Stomach (tissue), 9 donors: ENCODE measurements around the gene CDKN2AIPNL. TPM values are rescaled to one million over a fixed set of nuclear protein-coding genes. Genes with fewer than 3 reads are reported as not detected.

ENCODE experiments used
- DNase-seq, 2 donors: peaks; one replicate each; pipeline versions ENCODE4 v3.0.0 to v3.0.0-alpha.2; 2013 to 2019
- H3K27ac ChIP-seq, 5 donors: fragments of 200-600 bp in 4 of 5; sonication (generic) in 4 of 5; one replicate each; pipeline ENCODE4 v1.5.1; 2013 to 2019; ENCODE audit warnings: mild to moderate bottlenecking in 1 of 5, moderate library complexity in 1 of 5
- H3K27me3 ChIP-seq, 3 donors: fragments of 200-600 bp; sonication (generic); one replicate each; pipeline ENCODE4 v1.5.1; 2017 to 2019; ENCODE audit warnings: mixed run types in 1 of 3
- H3K36me3 ChIP-seq, 4 donors: fragments of 200-600 bp; sonication (generic); 1 replicate in 3 of 4; 2 replicates in 1 of 4; pipeline ENCODE4 v1.5.1; 2016 to 2019
- H3K4me1 ChIP-seq, 4 donors: fragments of 200-600 bp; sonication (generic); one replicate each; pipeline ENCODE4 v1.5.1; 2016 to 2019
- H3K4me3 ChIP-seq, 4 donors: fragments of 200-600 bp; sonication (generic) in 3 of 4; one replicate each; pipeline ENCODE4 v1.5.1; 2016 to 2019; ENCODE audit warnings: mild to moderate bottlenecking in 1 of 4
- H3K9me3 ChIP-seq, 4 donors: fragments of 200-600 bp; sonication (generic); one replicate each; pipeline ENCODE4 v1.5.1; 2016 to 2019
- CTCF ChIP-seq, 7 experiments: fragments of 450-650 bp in 4 of 7; fragments of 200-600 bp in 3 of 7; sonication (generic) in 3 of 7; IDR thresholded peaks; one replicate each; pipeline ENCODE4 v1.5.1; 2016 to 2019; ENCODE audit warnings: antibody characterized with exemption in 7 of 7, control low read depth in 2 of 7, mild to moderate bottlenecking in 1 of 7
- EP300 ChIP-seq: sonication (generic); formaldehyde crosslinking; IDR thresholded peaks from one replicate; pipeline ENCODE4 v1.6.1; 2017; ENCODE audit warnings: antibody characterized with exemption
- POLR2A ChIP-seq, 4 donors: fragments of 450-650 bp; IDR thresholded peaks; one replicate each; pipeline ENCODE4 v1.6.1; 2016; ENCODE audit warnings: antibody characterized with exemption in 4 of 4, control low read depth in 2 of 4, mild to moderate bottlenecking in 1 of 4, moderate library complexity in 1 of 4
- POLR2AphosphoS5 ChIP-seq, 3 donors: sonication (generic); formaldehyde crosslinking; IDR thresholded peaks; one replicate each; pipeline ENCODE4 v1.6.1; 2016; ENCODE audit warnings: antibody characterized with exemption in 3 of 3
- WGBS, 5 donors: extraction: QIAGEN DNeasy Blood & Tissue Kit in 3 of 5; methylation state at CpG; one replicate each; pipeline versions ENCODE4 v1.1.5 to v1.1.7; 2013 to 2018; 5-methylcytosine and 5-hydroxymethylcytosine counted together
- intact Hi-C: fragments of 100-400 bp; cut with DNase I; formaldehyde crosslinking; loops from one replicate; pipeline ENCODE4 v1.15.1; 2023; ENCODE audit warnings: low total_unique reads
- polyA plus RNA-seq, 3 donors: library from polyadenylated mRNA; stranded (reverse); fragments of 200-250 nt; gene quantifications; one replicate each; pipeline ENCODE4 v1.2.3, GENCODE V29; 2013
- total RNA-seq, 5 donors: library from RNA; depleted of rRNA; stranded (reverse); fragments of >200 nt; gene quantifications; one replicate each; pipeline versions ENCODE4 v1.1.0 to v1.2.3, GENCODE V29; 2014 to 2016
- donor health status: healthy with polysubstance abuse.
- donor health status: Bipolar disorder and iron deficiency.
- donor health status: healthy.

CDKN2AIPNL gene
- total and polyA plus RNA-seq, 8 donors, result 2.0 to 49.7 (median 30.3) TPM

GRCh38 chr5:134370871-134371833, 40.5 kb downstream of the CDKN2AIPNL start, which contains the start of gene UBE2B:
Gene UBE2B, plus strand, starts transcription at chr5:134371569. Its CDS starts 27 bp downstream, at chr5:134371596.
- 0 to 1% (median 0%) methylated on average over 32 to 74 of the region's 74 CpGs for WGBS, 5 donors
- intact Hi-C loops, result no loop called here

GRCh38 chr5:134370311-134370870, 41.3 kb downstream of the CDKN2AIPNL start:
- intact Hi-C loops, result no loop called here
- H3K36me3 ChIP-seq, result peaks cover 0 to 12% (median 7%) of the 10 kb centered on the region in 4 donors
- H3K4me1 ChIP-seq, result peaks cover 26 to 65% (median 47%) of the 10 kb centered on the region in 4 donors
- no peaks in the 10 kb centered on the region for H3K9me3 ChIP-seq
- H3K27me3 ChIP-seq, result no peaks in the 10 kb centered on the region
- WGBS, 5 donors, result 20 to 33% (median 23%) methylated on average over 5 of the region's 5 CpGs
- no peak for DNase-seq
- H3K4me3 ChIP-seq, result peak overlapping the region; percentile 73 to 98 (median 86)
- no peak for TF ChIP-seq POLR2AphosphoS5 (IDR thresholded peaks at IDR 0.05)
- no peak for TF ChIP-seq CTCF (IDR thresholded peaks at IDR 0.05)
- TF ChIP-seq EP300, result no peak
- no peak for TF ChIP-seq POLR2A (IDR thresholded peaks at IDR 0.05)
- peak overlapping the region; percentile 97 to 100 (median 99) for H3K27ac ChIP-seq

More at GRCh38 chr5:134370871-134371833, 40.5 kb downstream of the CDKN2AIPNL start, which contains the start of gene UBE2B:
- H3K4me3 ChIP-seq, result peak within 1 kb of the TSS; percentile 73 to 98 (median 86)
- TF ChIP-seq POLR2A (IDR thresholded peaks at IDR 0.05) (peak in 2 of 4 donors; percentile 47 to 57), CTCF (IDR thresholded peaks at IDR 0.05) (no peak), POLR2AphosphoS5 (IDR thresholded peaks at IDR 0.05) (peak; percentile 93 to 99 (median 96)), EP300 (peak; percentile 37)
- DNase-seq, result peak; percentile 98 to 100
- peaks cover 0 to 17% (median 12%) of the 10 kb centered on the region in 4 donors for H3K36me3 ChIP-seq
- no peaks in the 10 kb centered on the region for H3K9me3 ChIP-seq
- peak within 1 kb of the TSS; percentile 97 to 100 (median 99) for H3K27ac ChIP-seq
- H3K4me1 ChIP-seq, result peaks cover 26 to 62% (median 44%) of the 10 kb centered on the region in 4 donors
- no peaks in the 10 kb centered on the region for H3K27me3 ChIP-seq

GRCh38 chr5:134365604-134366003, 46.1 kb downstream of the CDKN2AIPNL start:
- Histone ChIP-seq H3K27ac (no peak overlapping the region), H3K4me3 (no peak overlapping the region), H3K27me3 (no peaks in the 10 kb centered on the region), H3K9me3 (no peaks in the 10 kb centered on the region), H3K36me3 (no peaks in the 10 kb centered on the region), H3K4me1 (peaks cover 11 to 40% (median 26%) of the 10 kb centered on the region in 4 donors)
- DNase-seq, result no peak
- intact Hi-C loops, result no loop called here
- 97 to 98% (median 97%) methylated on average over 1 of the region's 1 CpG for WGBS, 5 donors
- TF ChIP-seq EP300, result no peak
- TF ChIP-seq POLR2A (IDR thresholded peaks at IDR 0.05), result no peak
- TF ChIP-seq CTCF (IDR thresholded peaks at IDR 0.05), result no peak
- no peak for TF ChIP-seq POLR2AphosphoS5 (IDR thresholded peaks at IDR 0.05)

GRCh38 chr5:134355681-134356080, 56.0 kb downstream of the CDKN2AIPNL start:
- DNase-seq, result no peak
- Histone ChIP-seq H3K4me1 (no peaks in the 10 kb centered on the region), H3K36me3 (no peaks in the 10 kb centered on the region), H3K27me3 (no peaks in the 10 kb centered on the region), H3K27ac (no peak overlapping the region), H3K4me3 (no peak overlapping the region), H3K9me3 (no peaks in the 10 kb centered on the region)
- 89 to 95% (median 91%) methylated on average over 5 of the region's 5 CpGs for WGBS, 5 donors
- intact Hi-C loops, result no loop called here
- TF ChIP-seq EP300, result no peak
- no peak for TF ChIP-seq CTCF (IDR thresholded peaks at IDR 0.05)
- TF ChIP-seq POLR2AphosphoS5 (IDR thresholded peaks at IDR 0.05), result no peak
- no peak for TF ChIP-seq POLR2A (IDR thresholded peaks at IDR 0.05)
